Stimulated activated CD4-positive, alpha-beta T cell treated with anti-CD3 and anti-CD28 coated beads, Interleukin-4, amount 100 ng/mL, for 1 hour (primary cell): ENCODE data around the gene FBXO48.
"Not testable (repeated sequence)": the region's sequence is repeated elsewhere in the genome, so short reads cannot be mapped to it uniquely, and the experiment has no call there.

Source experiments
- DNase-seq: peaks from one replicate; pipeline ENCODE4 v3.0.0-alpha.2; 2020

FBXO48 gene

DNA sequence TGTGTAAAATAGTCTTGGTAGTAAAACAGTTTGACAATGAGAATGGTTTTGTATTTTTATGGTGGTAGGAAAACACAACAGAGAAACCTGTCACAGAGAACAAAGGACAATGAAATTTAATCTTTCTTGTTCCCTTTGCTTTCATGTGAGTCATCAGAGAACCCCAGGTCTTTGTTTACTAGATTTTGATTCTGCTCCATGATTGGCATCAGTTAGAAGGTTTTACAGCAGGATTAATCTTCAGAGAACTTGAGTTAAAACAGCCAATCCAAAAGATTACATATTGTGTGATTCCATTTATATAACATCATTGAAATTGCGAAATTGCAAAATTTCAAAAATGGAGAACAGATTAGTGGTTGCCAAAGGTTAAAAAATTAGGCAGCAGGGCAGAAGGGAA, 2.8 kb upstream of the FBXO48 start:
- DNase-seq, result no peak

DNA sequence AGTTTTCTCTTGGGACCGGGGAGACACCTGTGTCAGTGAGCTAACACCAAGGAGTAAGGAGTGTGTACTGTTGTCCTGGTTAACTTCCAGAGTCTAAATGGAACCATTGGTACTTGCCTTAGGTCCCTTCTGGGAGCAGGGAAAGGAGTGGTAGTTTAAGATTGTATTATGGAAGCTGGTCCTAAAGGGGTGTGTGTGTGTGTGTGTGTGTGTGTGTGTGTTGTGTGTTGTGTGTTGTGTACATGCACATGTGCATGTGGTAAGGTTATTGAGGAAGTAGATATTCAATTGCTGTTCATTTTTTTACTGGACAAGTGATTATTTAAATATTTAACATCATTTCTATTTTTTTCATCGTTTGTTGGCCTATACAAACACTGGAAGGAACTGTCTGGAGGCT, 1.7 kb upstream of the FBXO48 start:
- DNase-seq, result no peak

GRCh38 chr2:68466778-68467076, 367 bp downstream of the FBXO48 start:
- no peak for DNase-seq

GRCh38 chr2:68466361-68466777, 725 bp downstream of the FBXO48 start:
- peak; percentile 56 for DNase-seq

DNA sequence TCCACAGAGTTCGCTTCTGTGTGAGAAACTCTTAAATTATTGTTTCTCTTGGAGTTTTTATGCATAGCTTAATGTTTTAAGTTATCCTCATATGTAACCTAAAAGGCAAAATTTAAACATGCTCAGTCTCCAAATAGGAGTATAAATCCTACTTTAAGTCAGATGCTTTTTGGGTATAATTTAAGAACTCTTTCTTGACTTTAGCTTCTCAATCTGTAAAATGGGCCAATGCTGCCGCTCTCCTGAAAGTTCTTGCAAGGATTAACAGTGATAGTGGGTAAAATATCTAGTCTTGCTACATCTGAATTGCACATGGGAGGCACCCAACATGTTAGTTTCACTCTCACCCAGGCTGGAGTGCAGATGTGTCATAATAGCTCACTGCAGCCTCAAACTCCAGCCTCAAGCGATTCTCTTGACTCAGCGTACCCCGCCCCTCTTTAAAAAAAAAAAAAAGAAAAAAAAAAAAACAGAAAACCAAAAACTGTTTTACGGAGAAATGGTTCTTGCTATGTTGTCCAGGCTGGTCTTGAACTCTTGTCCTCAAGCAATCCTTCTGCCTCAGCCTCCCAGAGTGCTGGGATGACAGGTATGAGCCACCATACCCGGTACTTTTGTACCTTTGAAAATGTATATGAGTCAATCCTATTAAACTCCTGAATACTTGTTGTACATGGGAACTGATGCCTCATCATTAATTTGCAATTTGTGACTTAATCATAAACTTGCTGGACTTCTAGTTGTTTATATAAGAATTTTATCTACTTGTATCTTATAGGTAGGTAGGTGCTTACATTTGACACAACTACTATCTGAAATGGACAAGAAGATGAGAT, 1.8 kb downstream of the FBXO48 start:
- peak; percentile 26 for DNase-seq

- DNase-seq, result no peak
These were observed 2.4 kb downstream of the FBXO48 start for GRCh38 chr2:68464651-68465050.

- DNase-seq, result no peak
These were observed 3.7 kb downstream of the FBXO48 start for GRCh38 chr2:68463287-68463877.

DNA sequence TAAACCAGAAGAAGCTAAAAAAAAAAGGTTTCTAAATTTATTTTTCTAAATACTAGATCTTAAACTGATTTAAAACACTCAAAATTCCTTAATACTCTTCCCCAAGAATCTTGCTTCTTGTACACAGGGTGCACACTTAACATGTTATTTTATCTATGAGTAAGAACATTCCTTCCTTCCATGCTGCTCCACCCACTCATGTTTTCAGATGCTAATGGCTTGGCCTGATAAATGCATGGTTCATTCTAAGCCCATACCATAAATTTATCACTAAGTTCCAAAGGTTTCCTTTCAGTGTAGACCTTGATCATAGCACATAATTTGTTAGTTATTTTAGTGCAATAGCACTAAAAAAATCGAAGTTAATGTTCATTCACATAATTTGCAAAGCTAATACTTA, 8.1 kb downstream of the FBXO48 start:
- DNase-seq, result no peak

- DNase-seq, result no peak
These were observed 10.9 kb downstream of the FBXO48 start for GRCh38 chr2:68456198-68456597.

- DNase-seq, result no peak
These were observed 12.4 kb downstream of the FBXO48 start for GRCh38 chr2:68454719-68455118.

DNA sequence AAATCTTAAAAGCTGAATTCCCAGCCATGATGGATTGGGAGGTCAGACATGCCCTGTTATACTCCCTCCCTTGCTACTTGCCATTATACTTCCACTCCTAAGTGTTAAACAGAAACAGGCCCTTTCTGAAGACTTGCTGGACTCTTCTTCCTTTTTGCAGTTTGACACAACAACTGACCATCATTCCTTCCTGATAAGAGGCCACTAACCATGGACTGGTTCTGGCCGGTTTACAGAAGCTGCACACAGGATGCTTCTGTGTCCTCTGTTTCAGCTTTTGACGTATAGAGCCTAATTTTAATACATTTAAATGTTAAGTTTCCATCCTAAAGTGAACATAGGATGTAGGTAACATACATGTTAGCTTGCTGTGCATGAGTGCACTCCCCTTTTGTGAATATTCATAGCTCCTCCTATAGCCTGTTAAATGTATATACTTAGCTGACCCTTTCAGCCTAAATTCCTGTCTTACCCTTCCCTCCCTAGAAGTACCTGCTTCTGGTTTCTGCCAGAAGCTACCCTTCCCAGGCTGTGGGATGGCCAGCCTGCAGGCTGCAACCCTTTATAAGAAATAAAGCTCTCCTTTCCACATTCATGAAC, 13.2 kb downstream of the FBXO48 start:
- DNase-seq, result no peak

- no peak for DNase-seq
These were observed 14.8 kb downstream of the FBXO48 start for GRCh38 chr2:68452158-68452900.

- DNase-seq, result no peak
These were observed 18.1 kb downstream of the FBXO48 start for GRCh38 chr2:68448671-68449653.

DNA sequence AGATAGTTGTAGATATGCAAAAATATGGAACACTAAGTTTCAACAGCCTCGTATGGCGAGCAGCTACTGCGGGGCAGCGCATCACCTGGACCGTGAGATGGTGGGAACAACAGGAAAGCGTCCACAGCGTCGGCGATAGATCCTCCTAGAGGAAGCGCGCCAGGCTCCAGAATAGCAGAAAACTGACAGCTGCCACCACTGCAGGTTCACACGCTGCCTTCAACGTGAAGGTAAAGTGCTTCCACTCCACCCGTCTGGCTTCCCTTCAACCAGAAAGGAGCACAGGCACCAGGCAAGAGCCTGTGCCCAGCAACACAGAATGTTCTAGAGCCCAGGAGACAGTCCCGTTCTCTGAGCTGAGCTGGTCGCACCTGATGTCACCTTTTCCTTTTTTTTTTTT, 20.0 kb downstream of the FBXO48 start:
- no peak for DNase-seq

- not testable (repeated sequence) for DNase-seq
These were observed 20.7 kb downstream of the FBXO48 start for GRCh38 chr2:68446425-68446824.

DNA sequence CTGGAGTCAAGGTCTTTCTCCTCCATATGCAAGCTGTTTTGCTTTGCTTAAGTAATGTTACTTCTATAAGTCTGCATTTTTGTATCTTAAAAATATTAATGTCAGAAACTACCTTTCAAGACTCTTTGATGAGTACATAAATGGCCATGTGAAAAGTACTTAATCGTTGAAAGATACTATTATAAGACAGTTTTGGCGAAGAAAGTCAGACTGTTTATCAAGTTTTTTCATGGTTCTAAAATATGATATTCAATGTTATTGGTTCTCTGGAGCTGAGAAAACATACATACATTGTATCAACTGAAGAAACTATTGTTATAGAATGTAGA, 25.1 kb downstream of the FBXO48 start:
- DNase-seq, result no peak

- DNase-seq, result peak; percentile 74
These were observed 25.7 kb downstream of the FBXO48 start for GRCh38 chr2:68441179-68441993.

GRCh38 chr2:68438455-68439303, 28.4 kb downstream of the FBXO48 start:
- DNase-seq, result no peak

GRCh38 chr2:68436270-68436669, 30.8 kb downstream of the FBXO48 start:
- no peak for DNase-seq

- DNase-seq, result no peak
These were observed 31.5 kb downstream of the FBXO48 start for GRCh38 chr2:68435615-68436014.

- DNase-seq, result no peak
These were observed 32.1 kb downstream of the FBXO48 start for GRCh38 chr2:68434981-68435380.
